GM19351 (cell line): Measurements from ENCODE around the gene SLC26A6.

Experiments used
- ATAC-seq: cut with Tn5 transposase; IDR thresholded peaks from one replicate; pipeline ENCODE4 v1.9.1; 2021; ENCODE audit warnings: mild to moderate bottlenecking, moderate library complexity; ENCODE audit not compliant: unreplicated experiment

Gene SLC26A6

GRCh38 chr3:48633256-48633655 is 2.0 kb downstream of the SLC26A6 start:
- ATAC-seq, result no peak

GRCh38 chr3:48631516-48632448 is 3.5 kb downstream of the SLC26A6 start:
- ATAC-seq, result no peak

GRCh38 chr3:48630833-48631232 is 4.4 kb downstream of the SLC26A6 start:
- ATAC-seq, result no peak

GRCh38 chr3:48630407-48630806 is 4.9 kb downstream of the SLC26A6 start:
- ATAC-seq, result no peak

GRCh38 chr3:48629894-48630293 is 5.4 kb downstream of the SLC26A6 start:
- no peak for ATAC-seq

GRCh38 chr3:48628277-48629017 is 6.8 kb downstream of the SLC26A6 start:
- no peak for ATAC-seq

GRCh38 chr3:48625600-48625999 is 9.7 kb downstream of the SLC26A6 start:
- no peak for ATAC-seq

GRCh38 chr3:48624767-48625166 is 10.5 kb downstream of the SLC26A6 start:
- ATAC-seq, result no peak

GRCh38 chr3:48623851-48624547 is 11.3 kb downstream of the SLC26A6 start:
- no peak for ATAC-seq

GRCh38 chr3:48621461-48621869 is 13.8 kb downstream of the SLC26A6 start, which contains the start of gene TMEM89:
TMEM89 (minus strand) TSS chr3:48621769; CDS start chr3:48621756, 13 bp downstream.
- no peak for ATAC-seq

- no peak for ATAC-seq
These were observed 15.4 kb downstream of the SLC26A6 start for GRCh38 chr3:48619541-48620524.

GRCh38 chr3:48617559-48617958 is 17.7 kb downstream of the SLC26A6 start:
- ATAC-seq, result no peak

GRCh38 chr3:48614044-48614443 is 21.2 kb downstream of the SLC26A6 start:
- no peak for ATAC-seq

- ATAC-seq, result no peak
These were observed 23.0 kb downstream of the SLC26A6 start for GRCh38 chr3:48612309-48612708.

- ATAC-seq, result peak; percentile 95
These were observed 25.9 kb downstream of the SLC26A6 start, which contains the start of gene UQCRC1 for GRCh38 chr3:48609088-48610005. UQCRC1 (minus strand) TSS chr3:48609646; CDS start chr3:48609620, 26 bp downstream.

GRCh38 chr3:48607519-48607918 is 27.7 kb downstream of the SLC26A6 start:
- no peak for ATAC-seq

- ATAC-seq, result no peak
These were observed 33.7 kb downstream of the SLC26A6 start for GRCh38 chr3:48601622-48601994.

GRCh38 chr3:48600711-48601621 is 34.3 kb downstream of the SLC26A6 start:
- no peak for ATAC-seq
